ENCODE data around the gene METTL6. TPM values are rescaled to one million over a fixed set of nuclear protein-coding genes. Genes with fewer than 3 reads are reported as not detected.
"Not testable (repeated sequence)": the region's sequence is repeated elsewhere in the genome, so short reads cannot be mapped to it uniquely, and the experiment has no call there.

The METTL6 gene
- total RNA-seq, 1 experiment from 2014 or later = 24.4 TPM

- CTCF ChIA-PET = no interaction called here
- DNase-seq (ENCODE audit: low spot score) = no peak
- H3K27me3 ChIP-seq (replicated peaks; ENCODE audit: insufficient read depth, low read depth, low read length, poor library complexity) = no peaks in the 10 kb centered on the region
- no peaks in the 10 kb centered on the region for H3K4me1 ChIP-seq (ENCODE audit: insufficient read depth, low read length, poor library complexity, severe bottlenecking)
- H3K9me3 ChIP-seq (ENCODE audit: low read depth, low read length, poor library complexity, severe bottlenecking) = no peaks in the 10 kb centered on the region
- H3K27ac ChIP-seq (ENCODE audit: low read depth, low read length, poor library complexity, severe bottlenecking) = no peak overlapping the region
- TF ChIP-seq EZH2 (IDR thresholded peaks at IDR 0.05; ENCODE audit: borderline replicate concordance, low read depth, low read length, poor library complexity, severe bottlenecking) (no peak), CTCF (conservative IDR thresholded peaks at IDR 0.05; ENCODE audit: low read depth, low read length) (no peak)
- intact Hi-C loops (cut with micrococcal nuclease; ENCODE audit: unreplicated experiment) = no loop called here
- POLR2A ChIA-PET (ENCODE audit: low non-redundant PET) = no interaction called here
- no peak overlapping the region for H3K4me3 ChIP-seq (ENCODE audit: low read depth, low read length, poor library complexity, severe bottlenecking)
- BruUV-seq (replicated peaks) = no TSS peak
- no peaks in the 10 kb centered on the region for H3K36me3 ChIP-seq (ENCODE audit: insufficient read depth, low read length, poor library complexity, severe bottlenecking)
Observed at GRCh38 chr3:15460891-15461531, 33.7 kb upstream of the METTL6 start.

GRCh38 chr3:15458212-15458780 is 31.0 kb upstream of the METTL6 start:
- POLR2A ChIA-PET (ENCODE audit: low non-redundant PET) = no interaction called here
- H3K27ac ChIP-seq (ENCODE audit: low read depth, low read length, poor library complexity, severe bottlenecking) = no peak overlapping the region
- DNase-seq (ENCODE audit: low spot score) = no peak
- no peak for TF ChIP-seq CTCF (conservative IDR thresholded peaks at IDR 0.05; ENCODE audit: low read depth, low read length)
- TF ChIP-seq EZH2 (IDR thresholded peaks at IDR 0.05; ENCODE audit: borderline replicate concordance, low read depth, low read length, poor library complexity, severe bottlenecking) = no peak
- no peaks in the 10 kb centered on the region for H3K36me3 ChIP-seq (ENCODE audit: insufficient read depth, low read length, poor library complexity, severe bottlenecking)
- no peak overlapping the region for H3K4me3 ChIP-seq (ENCODE audit: low read depth, low read length, poor library complexity, severe bottlenecking)
- intact Hi-C loops (cut with micrococcal nuclease; ENCODE audit: unreplicated experiment) = no loop called here
- no peaks in the 10 kb centered on the region for H3K27me3 ChIP-seq (replicated peaks; ENCODE audit: insufficient read depth, low read depth, low read length, poor library complexity)
- CTCF ChIA-PET = no interaction called here
- no TSS peak for BruUV-seq (replicated peaks)
- no peaks in the 10 kb centered on the region for H3K9me3 ChIP-seq (ENCODE audit: low read depth, low read length, poor library complexity, severe bottlenecking)
- H3K4me1 ChIP-seq (ENCODE audit: insufficient read depth, low read length, poor library complexity, severe bottlenecking) = no peaks in the 10 kb centered on the region

GRCh38 chr3:15456915-15457314 is 29.6 kb upstream of the METTL6 start:
- H3K36me3 ChIP-seq (ENCODE audit: insufficient read depth, low read length, poor library complexity, severe bottlenecking); POLR2A ChIA-PET (ENCODE audit: low non-redundant PET); H3K27me3 ChIP-seq (replicated peaks; ENCODE audit: insufficient read depth, low read depth, low read length, poor library complexity); H3K27ac ChIP-seq (ENCODE audit: low read depth, low read length, poor library complexity, severe bottlenecking); CTCF ChIA-PET; H3K4me1 ChIP-seq (ENCODE audit: insufficient read depth, low read length, poor library complexity, severe bottlenecking); intact Hi-C loops (cut with micrococcal nuclease; ENCODE audit: unreplicated experiment); DNase-seq (ENCODE audit: low spot score); H3K4me3 ChIP-seq (ENCODE audit: low read depth, low read length, poor library complexity, severe bottlenecking); H3K9me3 ChIP-seq (ENCODE audit: low read depth, low read length, poor library complexity, severe bottlenecking); BruUV-seq (replicated peaks): not testable (repeated sequence)

GRCh38 chr3:15456321-15456720 is 29.0 kb upstream of the METTL6 start:
- POLR2A ChIA-PET (ENCODE audit: low non-redundant PET) = no interaction called here
- H3K4me1 ChIP-seq (ENCODE audit: insufficient read depth, low read length, poor library complexity, severe bottlenecking) = no peaks in the 10 kb centered on the region
- H3K36me3 ChIP-seq (ENCODE audit: insufficient read depth, low read length, poor library complexity, severe bottlenecking) = no peaks in the 10 kb centered on the region
- no TSS peak for BruUV-seq (replicated peaks)
- H3K27me3 ChIP-seq (replicated peaks; ENCODE audit: insufficient read depth, low read depth, low read length, poor library complexity) = no peaks in the 10 kb centered on the region
- no peak overlapping the region for H3K4me3 ChIP-seq (ENCODE audit: low read depth, low read length, poor library complexity, severe bottlenecking)
- DNase-seq (ENCODE audit: low spot score) = no peak
- TF ChIP-seq EZH2 (IDR thresholded peaks at IDR 0.05; ENCODE audit: borderline replicate concordance, low read depth, low read length, poor library complexity, severe bottlenecking) = no peak
- intact Hi-C loops (cut with micrococcal nuclease; ENCODE audit: unreplicated experiment) = no loop called here
- H3K9me3 ChIP-seq (ENCODE audit: low read depth, low read length, poor library complexity, severe bottlenecking) = no peaks in the 10 kb centered on the region
- CTCF ChIA-PET = no interaction called here
- H3K27ac ChIP-seq (ENCODE audit: low read depth, low read length, poor library complexity, severe bottlenecking) = no peak overlapping the region

Data from A673 (cell line).